ENCODE results near the gene TRPC6.

DNA sequence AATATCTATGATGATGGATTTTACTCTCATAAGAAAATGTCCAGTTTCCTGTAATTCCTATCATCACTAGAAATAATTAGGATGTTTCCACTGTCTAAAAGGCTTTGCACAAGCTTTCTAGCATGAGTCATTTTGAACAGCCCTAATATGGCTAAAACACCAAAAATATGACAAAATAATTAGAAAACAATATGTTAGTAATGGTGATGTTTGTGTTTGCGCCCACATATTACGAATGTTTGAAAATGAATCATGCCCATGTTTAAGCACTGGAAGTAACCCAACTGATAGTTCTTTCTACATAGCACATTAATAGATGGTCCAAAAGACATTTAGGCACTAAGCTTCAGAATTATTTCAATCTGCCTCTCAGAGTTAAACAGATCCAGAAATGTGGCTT, 96.0 kb downstream of the TRPC6 start:
- TF ChIP-seq, protein P1, sequence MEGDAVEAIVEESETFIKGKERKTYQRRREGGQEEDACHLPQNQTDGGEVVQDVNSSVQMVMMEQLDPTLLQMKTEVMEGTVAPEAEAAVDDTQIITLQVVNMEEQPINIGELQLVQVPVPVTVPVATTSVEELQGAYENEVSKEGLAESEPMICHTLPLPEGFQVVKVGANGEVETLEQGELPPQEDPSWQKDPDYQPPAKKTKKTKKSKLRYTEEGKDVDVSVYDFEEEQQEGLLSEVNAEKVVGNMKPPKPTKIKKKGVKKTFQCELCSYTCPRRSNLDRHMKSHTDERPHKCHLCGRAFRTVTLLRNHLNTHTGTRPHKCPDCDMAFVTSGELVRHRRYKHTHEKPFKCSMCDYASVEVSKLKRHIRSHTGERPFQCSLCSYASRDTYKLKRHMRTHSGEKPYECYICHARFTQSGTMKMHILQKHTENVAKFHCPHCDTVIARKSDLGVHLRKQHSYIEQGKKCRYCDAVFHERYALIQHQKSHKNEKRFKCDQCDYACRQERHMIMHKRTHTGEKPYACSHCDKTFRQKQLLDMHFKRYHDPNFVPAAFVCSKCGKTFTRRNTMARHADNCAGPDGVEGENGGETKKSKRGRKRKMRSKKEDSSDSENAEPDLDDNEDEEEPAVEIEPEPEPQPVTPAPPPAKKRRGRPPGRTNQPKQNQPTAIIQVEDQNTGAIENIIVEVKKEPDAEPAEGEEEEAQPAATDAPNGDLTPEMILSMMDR (IDR thresholded peaks at IDR 0.05; ENCODE audit: low read depth, low read length, poor library complexity, severe bottlenecking): no peak
- TF ChIP-seq EZH2phosphoT487 (IDR thresholded peaks at IDR 0.05; ENCODE audit: borderline replicate concordance, low read length): no peak
